Suprapubic skin (tissue), 4 donors: Measurements from ENCODE around the gene CBX4.

Experiments used
- EP300 ChIP-seq: sonication (generic); formaldehyde crosslinking; IDR thresholded peaks from one replicate; pipeline ENCODE4 v1.6.1; 2017; ENCODE audit warnings: antibody characterized with exemption
- POLR2A ChIP-seq, 2 donors: fragments of 450-650 bp; IDR thresholded peaks; one replicate each; pipeline ENCODE4 v1.6.1; 2017; ENCODE audit warnings: antibody characterized with exemption in 2 of 2, mild to moderate bottlenecking in 2 of 2, moderate library complexity in 2 of 2
- POLR2AphosphoS5 ChIP-seq, 3 donors: sonication (generic); formaldehyde crosslinking; IDR thresholded peaks; one replicate each; pipeline ENCODE4 v1.6.1; 2017; ENCODE audit warnings: antibody characterized with exemption in 3 of 3
- TF ChIP-seq, protein P1 (sequence below), 2 donors: fragments of 200-600 bp in 1 of 2; fragments of 450-650 bp in 1 of 2; sonication (generic) in 1 of 2; IDR thresholded peaks; one replicate each; pipeline ENCODE4 v1.5.1; 2016 to 2019; ENCODE audit warnings: antibody characterized with exemption in 2 of 2, mild to moderate bottlenecking in 1 of 2, moderate library complexity in 1 of 2

GRCh38 chr17:79795795-79796443 is 43.3 kb downstream of the CBX4 start:
- no peak for TF ChIP-seq EP300
- TF ChIP-seq POLR2AphosphoS5 (IDR thresholded peaks at IDR 0.05) = no peak
- TF ChIP-seq, protein P1, sequence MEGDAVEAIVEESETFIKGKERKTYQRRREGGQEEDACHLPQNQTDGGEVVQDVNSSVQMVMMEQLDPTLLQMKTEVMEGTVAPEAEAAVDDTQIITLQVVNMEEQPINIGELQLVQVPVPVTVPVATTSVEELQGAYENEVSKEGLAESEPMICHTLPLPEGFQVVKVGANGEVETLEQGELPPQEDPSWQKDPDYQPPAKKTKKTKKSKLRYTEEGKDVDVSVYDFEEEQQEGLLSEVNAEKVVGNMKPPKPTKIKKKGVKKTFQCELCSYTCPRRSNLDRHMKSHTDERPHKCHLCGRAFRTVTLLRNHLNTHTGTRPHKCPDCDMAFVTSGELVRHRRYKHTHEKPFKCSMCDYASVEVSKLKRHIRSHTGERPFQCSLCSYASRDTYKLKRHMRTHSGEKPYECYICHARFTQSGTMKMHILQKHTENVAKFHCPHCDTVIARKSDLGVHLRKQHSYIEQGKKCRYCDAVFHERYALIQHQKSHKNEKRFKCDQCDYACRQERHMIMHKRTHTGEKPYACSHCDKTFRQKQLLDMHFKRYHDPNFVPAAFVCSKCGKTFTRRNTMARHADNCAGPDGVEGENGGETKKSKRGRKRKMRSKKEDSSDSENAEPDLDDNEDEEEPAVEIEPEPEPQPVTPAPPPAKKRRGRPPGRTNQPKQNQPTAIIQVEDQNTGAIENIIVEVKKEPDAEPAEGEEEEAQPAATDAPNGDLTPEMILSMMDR (IDR thresholded peaks at IDR 0.05) = no peak
- TF ChIP-seq POLR2A (IDR thresholded peaks at IDR 0.05) = no peak
